Activated naive CD4-positive, alpha-beta T cell treated with anti-CD3 and anti-CD28 coated beads, Interleukin-2, amount 10 ng/mL, durations not matched to agents 5 hours and 36 hours (primary cell): ENCODE results near the gene KRT4. TPM values are rescaled to one million over a fixed set of nuclear protein-coding genes. Genes with fewer than 3 reads are reported as not detected.

ENCODE experiments used
- total RNA-seq, 2 experiments: library from RNA; stranded (reverse); gene quantifications; one replicate each; pipeline ENCODE4 v1.2.3, GENCODE V29; 2021

Gene KRT4
- not detected for total RNA-seq

GRCh38 chr12:52813885-52814709 lies at the start of gene KRT4:
Gene KRT4 (minus strand): TSS chr12:52814116. CDS start chr12:52814058, 58 bp downstream.

GRCh38 chr12:52848661-52849255 lies 34.8 kb upstream of the KRT4 start, which contains the start of gene KRT78:
Gene KRT78 (minus strand): TSS chr12:52848994. CDS start chr12:52848930, 64 bp downstream.

GRCh38 chr12:52833922-52834726 lies 20.2 kb upstream of the KRT4 start, which contains the start of gene KRT79:
Gene KRT79 (minus strand): TSS chr12:52834311. CDS start chr12:52834260, 51 bp downstream.

GRCh38 chr12:52795694-52796428 lies 18.1 kb downstream of the KRT4 start, which contains the start of gene KRT3:
Gene KRT3 (minus strand): TSS chr12:52796117. CDS start chr12:52796042, 75 bp downstream.

GRCh38 chr12:52776913-52777395 lies 37.0 kb downstream of the KRT4 start, which contains the start of gene KRT76:
Gene KRT76 (minus strand): TSS chr12:52777345. CDS start chr12:52777291, 54 bp downstream.

Other genes with a start within 250 kb of the KRT4 start
- not detected for gene KRT74, start 240.3 kb downstream of the KRT4 start, total RNA-seq
- 1 to 10 TPM; 5.4 to 5.6 TPM for gene KRT72, start 212.7 kb downstream of the KRT4 start, total RNA-seq
- 1 to 10 TPM; 3.7 to 4.5 TPM for gene KRT73, start 195.6 kb downstream of the KRT4 start, total RNA-seq
- under 1 TPM in 1 of 2 experiments, not detected in 1; 0.24 TPM for gene KRT2, start 161.9 kb downstream of the KRT4 start, total RNA-seq
- not detected for gene KRT1, start 133.7 kb downstream of the KRT4 start, total RNA-seq
- not detected for gene KRT77, start 110.6 kb downstream of the KRT4 start, total RNA-seq
- not detected for gene KRT76, start 36.8 kb downstream of the KRT4 start, total RNA-seq
- gene KRT3, start 18.0 kb downstream of the KRT4 start, total RNA-seq, result not detected
- not detected for gene KRT79, start 20.2 kb upstream of the KRT4 start, total RNA-seq
- not detected for gene KRT78, start 34.9 kb upstream of the KRT4 start, total RNA-seq
- not detected for gene KRT8, start 91.0 kb upstream of the KRT4 start, total RNA-seq
- gene KRT18, start 135.0 kb upstream of the KRT4 start, total RNA-seq, result 1 to 10 TPM; 1.6 to 2.0 TPM
- 100 to 1,000 TPM; 551 to 607 TPM for gene EIF4B, start 192.3 kb upstream of the KRT4 start, total RNA-seq
- 1 to 10 TPM; 1.6 to 1.9 TPM for gene TNS2, start 235.9 kb upstream of the KRT4 start, total RNA-seq